ENCODE measurements around the gene MCRIP1.

GRCh38 chr17:81813371-81813684 lies 19.8 kb downstream of the MCRIP1 start:
- TF ChIP-seq CTCF (IDR thresholded peaks at IDR 0.05): no peak
- TF ChIP-seq EP300 (IDR thresholded peaks at IDR 0.05): no peak
